Measurements from ENCODE around the gene LACTB. TPM values are rescaled to one million over a fixed set of nuclear protein-coding genes. Genes with fewer than 3 reads are reported as not detected.

Gene LACTB
- total RNA-seq, 4 donors from 2014 or later: 35.4 to 41.1 (median 38.6) TPM

DNA sequence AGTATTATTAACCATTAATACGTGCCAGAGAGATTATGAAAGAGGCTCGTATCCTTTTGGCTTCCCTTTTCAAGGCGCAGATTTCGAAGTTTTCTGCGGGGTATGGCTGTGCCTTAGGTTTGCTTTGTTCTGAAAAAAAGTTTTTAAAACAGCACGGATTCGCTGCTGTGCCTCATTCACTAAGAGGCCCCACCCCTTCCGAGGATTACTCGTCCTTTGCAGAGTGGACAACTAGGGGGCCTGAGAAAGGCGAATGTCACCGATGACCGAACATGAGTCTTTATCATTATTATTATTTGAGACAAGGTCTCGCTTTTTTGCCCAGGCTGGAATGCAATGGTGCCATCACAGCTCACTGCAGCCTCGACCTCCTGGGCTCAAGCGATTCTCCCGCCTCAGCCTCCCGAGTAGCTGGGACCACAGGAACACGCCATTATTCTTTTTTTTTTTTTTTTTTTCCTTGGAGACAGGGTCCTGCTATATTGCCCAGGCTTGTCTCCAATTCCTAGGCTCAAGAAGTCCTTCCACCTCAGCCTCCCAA, 36.3 kb downstream of the LACTB start:
- peak; percentile 35 to 44 for DNase-seq
- Histone ChIP-seq H3K27ac (peak overlapping the region; percentile 86 to 98 (median 94)), H3K4me1 (peaks cover 13 to 28% of the 10 kb centered on the region in 2 donors), H3K4me3 (peak overlapping the region; percentile 68 to 91 (median 89)), H3K36me3 (peaks cover 0 to 31% of the 10 kb centered on the region in 2 donors), H3K9me3 (no peaks in the 10 kb centered on the region), H3K27me3 (no peaks in the 10 kb centered on the region)
- TF ChIP-seq, protein P1, sequence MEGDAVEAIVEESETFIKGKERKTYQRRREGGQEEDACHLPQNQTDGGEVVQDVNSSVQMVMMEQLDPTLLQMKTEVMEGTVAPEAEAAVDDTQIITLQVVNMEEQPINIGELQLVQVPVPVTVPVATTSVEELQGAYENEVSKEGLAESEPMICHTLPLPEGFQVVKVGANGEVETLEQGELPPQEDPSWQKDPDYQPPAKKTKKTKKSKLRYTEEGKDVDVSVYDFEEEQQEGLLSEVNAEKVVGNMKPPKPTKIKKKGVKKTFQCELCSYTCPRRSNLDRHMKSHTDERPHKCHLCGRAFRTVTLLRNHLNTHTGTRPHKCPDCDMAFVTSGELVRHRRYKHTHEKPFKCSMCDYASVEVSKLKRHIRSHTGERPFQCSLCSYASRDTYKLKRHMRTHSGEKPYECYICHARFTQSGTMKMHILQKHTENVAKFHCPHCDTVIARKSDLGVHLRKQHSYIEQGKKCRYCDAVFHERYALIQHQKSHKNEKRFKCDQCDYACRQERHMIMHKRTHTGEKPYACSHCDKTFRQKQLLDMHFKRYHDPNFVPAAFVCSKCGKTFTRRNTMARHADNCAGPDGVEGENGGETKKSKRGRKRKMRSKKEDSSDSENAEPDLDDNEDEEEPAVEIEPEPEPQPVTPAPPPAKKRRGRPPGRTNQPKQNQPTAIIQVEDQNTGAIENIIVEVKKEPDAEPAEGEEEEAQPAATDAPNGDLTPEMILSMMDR (IDR thresholded peaks at IDR 0.05 in 4 of 5, conservative IDR thresholded peaks at IDR 0.05 in 1 of 5): peak in 1 of 5 experiments; percentile 36
- TF ChIP-seq POLR2A (IDR thresholded peaks at IDR 0.05): no peak
- peak; percentile 60 to 68 for ATAC-seq
- in situ Hi-C loops (cut with MboI; ENCODE audit: low sequenced_read_pairs in 4 of 4): no loop called here
- intact Hi-C loops (cut with DNase I; ENCODE audit: low total_unique reads): loop anchor here (1.0 to 10.0 kb wide), 4 partner anchors 31 to 119 kb away; partner anchors contain the start of genes APH1B, RAB8B and TPM1

DNA sequence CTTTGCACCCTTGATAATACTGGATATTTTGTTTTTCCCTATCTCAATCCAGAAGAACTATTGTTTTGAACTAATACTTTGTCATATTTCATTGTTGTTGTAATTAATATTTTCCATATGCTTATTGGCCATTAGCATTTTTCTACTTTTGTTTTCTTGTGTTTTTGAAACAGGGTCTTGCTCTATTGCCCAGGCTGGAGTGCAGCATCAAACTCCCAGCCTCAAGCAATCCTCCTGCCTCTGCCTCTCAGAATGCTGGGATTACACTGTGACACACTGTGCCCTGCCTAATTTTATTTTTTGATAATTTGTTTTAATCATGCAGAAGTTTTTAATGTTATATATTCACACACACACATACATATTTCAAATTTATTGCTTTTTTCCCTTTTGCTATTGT, 39.0 kb downstream of the LACTB start:
- in situ Hi-C loops (cut with MboI; ENCODE audit: low sequenced_read_pairs in 4 of 4) (loop anchor here in 1 of 4 donors (10.0 kb wide), 1 partner anchor 114 kb away; the partner anchor contains the start of gene APH1B), intact Hi-C loops (cut with DNase I; ENCODE audit: low total_unique reads) (no loop called here)
- Histone ChIP-seq H3K27me3 (no peaks in the 10 kb centered on the region), H3K9me3 (no peaks in the 10 kb centered on the region), H3K27ac (no peak overlapping the region), H3K36me3 (peaks cover 0 to 5% of the 10 kb centered on the region in 2 donors), H3K4me3 (no peak overlapping the region), H3K4me1 (peaks cover 8 to 11% of the 10 kb centered on the region in 2 donors)
- ATAC-seq: no peak
- TF ChIP-seq POLR2A (IDR thresholded peaks at IDR 0.05): no peak
- TF ChIP-seq, protein P1 (IDR thresholded peaks at IDR 0.05 in 4 of 5, conservative IDR thresholded peaks at IDR 0.05 in 1 of 5): no peak
- no peak for DNase-seq

DNA sequence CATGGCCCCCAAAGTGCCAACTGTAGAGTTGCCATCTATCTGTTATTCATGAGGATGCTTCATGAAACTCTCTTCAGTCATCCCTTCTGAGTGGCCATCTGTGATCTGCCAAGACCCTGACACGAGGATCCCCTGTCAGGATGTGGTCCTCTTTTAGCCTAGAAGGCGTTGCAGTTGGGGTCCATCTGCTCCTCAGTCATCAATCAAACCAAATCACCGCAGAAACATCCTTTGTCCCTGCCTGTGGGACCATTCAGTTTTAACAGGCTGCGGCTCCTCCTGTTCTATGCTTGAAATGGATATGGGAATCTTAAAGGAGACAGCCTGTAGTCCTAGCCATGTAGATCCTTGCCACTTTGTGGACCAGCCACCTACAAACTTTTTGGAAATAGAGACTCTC, 41.6 kb downstream of the LACTB start:
- H3K36me3 ChIP-seq: peaks cover 0 to 5% of the 10 kb centered on the region in 2 donors
- TF ChIP-seq, protein P1 (IDR thresholded peaks at IDR 0.05 in 4 of 5, conservative IDR thresholded peaks at IDR 0.05 in 1 of 5): no peak
- no peak for TF ChIP-seq POLR2A (IDR thresholded peaks at IDR 0.05)
- no peak for DNase-seq
- in situ Hi-C loops (cut with MboI; ENCODE audit: low sequenced_read_pairs in 4 of 4) (loop anchor here in 1 of 4 donors (10.0 kb wide), 1 partner anchor 112 kb away; the partner anchor contains the start of gene APH1B), intact Hi-C loops (cut with DNase I; ENCODE audit: low total_unique reads) (no loop called here)
- no peak overlapping the region for H3K27ac ChIP-seq
- no peak for ATAC-seq
- no peaks in the 10 kb centered on the region for H3K27me3 ChIP-seq
- H3K9me3 ChIP-seq: no peaks in the 10 kb centered on the region
- H3K4me3 ChIP-seq: no peak overlapping the region
- H3K4me1 ChIP-seq: peaks cover 0 to 8% of the 10 kb centered on the region in 2 donors

DNA sequence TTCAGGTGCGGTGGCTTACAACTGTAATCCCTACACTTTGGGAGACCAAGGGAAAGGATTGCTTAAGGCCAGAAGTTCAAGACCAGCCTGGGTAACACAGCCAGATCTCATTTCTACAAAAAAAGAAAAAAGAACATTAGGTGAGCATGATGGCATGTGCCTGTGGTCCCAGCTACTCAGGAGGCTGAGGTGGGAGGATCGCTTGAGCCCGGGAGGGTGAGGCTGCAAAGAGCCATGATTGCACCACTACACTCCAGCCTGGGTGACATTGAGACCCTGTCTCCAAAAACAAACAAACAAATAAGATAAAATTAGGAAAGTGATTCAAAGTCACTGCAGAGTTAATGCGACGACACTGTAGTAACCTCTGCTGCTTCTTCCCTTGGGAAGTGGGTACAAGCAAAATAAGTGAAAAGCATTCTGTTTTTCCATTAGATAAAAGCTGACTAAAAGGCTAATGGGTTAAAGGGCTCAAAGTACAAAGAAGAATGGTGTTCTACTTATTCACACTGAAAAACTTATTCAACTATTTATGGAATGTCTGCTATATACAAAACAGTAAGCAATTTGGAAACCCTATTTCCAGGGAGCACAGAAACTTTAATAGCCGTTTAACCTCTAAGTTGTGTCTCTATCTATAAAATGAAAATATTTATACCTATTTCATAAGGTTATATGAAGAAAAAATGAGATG, 43.7 kb downstream of the LACTB start:
- TF ChIP-seq POLR2A (IDR thresholded peaks at IDR 0.05): no peak
- TF ChIP-seq, protein P1 (IDR thresholded peaks at IDR 0.05 in 4 of 5, conservative IDR thresholded peaks at IDR 0.05 in 1 of 5): no peak
- H3K27me3 ChIP-seq: no peaks in the 10 kb centered on the region
- H3K4me3 ChIP-seq: no peak overlapping the region
- peaks cover 12 to 26% of the 10 kb centered on the region in 2 donors for H3K4me1 ChIP-seq
- H3K27ac ChIP-seq: no peak overlapping the region
- intact Hi-C loops (cut with DNase I; ENCODE audit: low total_unique reads): no loop called here
- DNase-seq (no peak), ATAC-seq (no peak)
- H3K9me3 ChIP-seq: no peaks in the 10 kb centered on the region
- in situ Hi-C loops (cut with MboI; ENCODE audit: low sequenced_read_pairs in 4 of 4): loop anchor here in 1 of 4 donors (10.0 kb wide), 1 partner anchor 109 kb away; the partner anchor contains the start of gene APH1B
- no peaks in the 10 kb centered on the region for H3K36me3 ChIP-seq
